ENCODE measurements around the gene DPP7.

DPP7 gene

GRCh38 chr9:137114613-137115393, at the start of gene DPP7:
Gene DPP7 (minus strand): TSS chr9:137114733. CDS start chr9:137114713, 20 bp downstream.
- Histone ChIP-seq H3K27me3 (ENCODE audit: insufficient read depth, low read length) (no peaks in the 10 kb centered on the region), H3K4me3 (ENCODE audit: low read depth, low read length) (peak within 1 kb of the TSS; percentile 76), H3K27ac (ENCODE audit: low read depth, low read length) (no peak within 1 kb of the TSS), H3K79me2 (ENCODE audit: control insufficient read depth, insufficient read depth, low read length, unreplicated experiment) (peaks cover 5% of the 10 kb centered on the region), H3K36me3 (ENCODE audit: insufficient read depth, low read length) (peaks cover 3% of the 10 kb centered on the region; the same call in 1 of the 2 replicates), H3K4me1 (ENCODE audit: control insufficient read depth, insufficient read depth, low read length, unreplicated experiment) (no peaks in the 10 kb centered on the region), H2AFZ (ENCODE audit: low read length, unreplicated experiment) (peak within 1 kb of the TSS; percentile 79)

GRCh38 chr9:137163805-137164204, 49.3 kb upstream of the DPP7 start:
- H3K27me3 ChIP-seq (ENCODE audit: insufficient read depth, low read length): peaks cover 97% of the 10 kb centered on the region
- H3K79me2 ChIP-seq (ENCODE audit: control insufficient read depth, insufficient read depth, low read length, unreplicated experiment): no peaks in the 10 kb centered on the region
- H3K4me3 ChIP-seq (ENCODE audit: low read depth, low read length): no peak overlapping the region
- no peaks in the 10 kb centered on the region for H3K36me3 ChIP-seq (ENCODE audit: insufficient read depth, low read length)
- H3K4me1 ChIP-seq (ENCODE audit: control insufficient read depth, insufficient read depth, low read length, unreplicated experiment): no peaks in the 10 kb centered on the region
- H3K27ac ChIP-seq (ENCODE audit: low read depth, low read length): no peak overlapping the region
- H2AFZ ChIP-seq (ENCODE audit: low read length, unreplicated experiment): no peak overlapping the region

- H3K4me3 ChIP-seq (ENCODE audit: low read depth, low read length): peak overlapping the region; percentile 63
- no peaks in the 10 kb centered on the region for H3K4me1 ChIP-seq (ENCODE audit: control insufficient read depth, insufficient read depth, low read length, unreplicated experiment)
- H3K79me2 ChIP-seq (ENCODE audit: control insufficient read depth, insufficient read depth, low read length, unreplicated experiment): no peaks in the 10 kb centered on the region
- H3K36me3 ChIP-seq (ENCODE audit: insufficient read depth, low read length): no peaks in the 10 kb centered on the region
- no peak overlapping the region for H2AFZ ChIP-seq (ENCODE audit: low read length, unreplicated experiment)
- peaks cover 97% of the 10 kb centered on the region for H3K27me3 ChIP-seq (ENCODE audit: insufficient read depth, low read length)
- no peak overlapping the region for H3K27ac ChIP-seq (ENCODE audit: low read depth, low read length)
These were observed 48.8 kb upstream of the DPP7 start for GRCh38 chr9:137163365-137163715.

- Histone ChIP-seq H2AFZ (ENCODE audit: low read length, unreplicated experiment) (no peak overlapping the region), H3K4me1 (ENCODE audit: control insufficient read depth, insufficient read depth, low read length, unreplicated experiment) (no peaks in the 10 kb centered on the region), H3K27ac (ENCODE audit: low read depth, low read length) (no peak overlapping the region), H3K36me3 (ENCODE audit: insufficient read depth, low read length) (no peaks in the 10 kb centered on the region), H3K79me2 (ENCODE audit: control insufficient read depth, insufficient read depth, low read length, unreplicated experiment) (no peaks in the 10 kb centered on the region), H3K4me3 (ENCODE audit: low read depth, low read length) (peak overlapping the region; percentile 63), H3K27me3 (ENCODE audit: insufficient read depth, low read length) (peaks cover 92% of the 10 kb centered on the region)
These were observed 48.2 kb upstream of the DPP7 start for GRCh38 chr9:137162505-137163364.

GRCh38 chr9:137161558-137162486, 47.3 kb upstream of the DPP7 start:
- peaks cover 88% of the 10 kb centered on the region for H3K27me3 ChIP-seq (ENCODE audit: insufficient read depth, low read length)
- H2AFZ ChIP-seq (ENCODE audit: low read length, unreplicated experiment): no peak overlapping the region
- H3K4me1 ChIP-seq (ENCODE audit: control insufficient read depth, insufficient read depth, low read length, unreplicated experiment): no peaks in the 10 kb centered on the region
- no peaks in the 10 kb centered on the region for H3K36me3 ChIP-seq (ENCODE audit: insufficient read depth, low read length)
- H3K79me2 ChIP-seq (ENCODE audit: control insufficient read depth, insufficient read depth, low read length, unreplicated experiment): no peaks in the 10 kb centered on the region
- no peak overlapping the region for H3K27ac ChIP-seq (ENCODE audit: low read depth, low read length)
- no peak overlapping the region for H3K4me3 ChIP-seq (ENCODE audit: low read depth, low read length)

- H3K36me3 ChIP-seq (ENCODE audit: insufficient read depth, low read length): no peaks in the 10 kb centered on the region
- no peaks in the 10 kb centered on the region for H3K4me1 ChIP-seq (ENCODE audit: control insufficient read depth, insufficient read depth, low read length, unreplicated experiment)
- no peak overlapping the region for H3K27ac ChIP-seq (ENCODE audit: low read depth, low read length)
- no peak overlapping the region for H3K4me3 ChIP-seq (ENCODE audit: low read depth, low read length)
- H2AFZ ChIP-seq (ENCODE audit: low read length, unreplicated experiment): no peak overlapping the region
- no peaks in the 10 kb centered on the region for H3K79me2 ChIP-seq (ENCODE audit: control insufficient read depth, insufficient read depth, low read length, unreplicated experiment)
- peaks cover 88% of the 10 kb centered on the region for H3K27me3 ChIP-seq (ENCODE audit: insufficient read depth, low read length)
These were observed 46.4 kb upstream of the DPP7 start for GRCh38 chr9:137160716-137161557.

GRCh38 chr9:137160054-137160425, 45.5 kb upstream of the DPP7 start:
- Histone ChIP-seq H3K79me2 (ENCODE audit: control insufficient read depth, insufficient read depth, low read length, unreplicated experiment) (no peaks in the 10 kb centered on the region), H3K27me3 (ENCODE audit: insufficient read depth, low read length) (peaks cover 81% of the 10 kb centered on the region), H3K4me3 (ENCODE audit: low read depth, low read length) (no peak overlapping the region), H3K4me1 (ENCODE audit: control insufficient read depth, insufficient read depth, low read length, unreplicated experiment) (no peaks in the 10 kb centered on the region), H2AFZ (ENCODE audit: low read length, unreplicated experiment) (no peak overlapping the region), H3K36me3 (ENCODE audit: insufficient read depth, low read length) (no peaks in the 10 kb centered on the region), H3K27ac (ENCODE audit: low read depth, low read length) (no peak overlapping the region)

GRCh38 chr9:137159105-137160053, 44.8 kb upstream of the DPP7 start:
- Histone ChIP-seq H3K4me3 (ENCODE audit: low read depth, low read length) (no peak overlapping the region), H3K27ac (ENCODE audit: low read depth, low read length) (no peak overlapping the region), H3K27me3 (ENCODE audit: insufficient read depth, low read length) (peaks cover 74% of the 10 kb centered on the region), H2AFZ (ENCODE audit: low read length, unreplicated experiment) (no peak overlapping the region), H3K4me1 (ENCODE audit: control insufficient read depth, insufficient read depth, low read length, unreplicated experiment) (no peaks in the 10 kb centered on the region), H3K79me2 (ENCODE audit: control insufficient read depth, insufficient read depth, low read length, unreplicated experiment) (no peaks in the 10 kb centered on the region), H3K36me3 (ENCODE audit: insufficient read depth, low read length) (no peaks in the 10 kb centered on the region)

GRCh38 chr9:137158625-137159024, 44.1 kb upstream of the DPP7 start:
- no peaks in the 10 kb centered on the region for H3K79me2 ChIP-seq (ENCODE audit: control insufficient read depth, insufficient read depth, low read length, unreplicated experiment)
- H3K4me1 ChIP-seq (ENCODE audit: control insufficient read depth, insufficient read depth, low read length, unreplicated experiment): no peaks in the 10 kb centered on the region
- no peak overlapping the region for H3K4me3 ChIP-seq (ENCODE audit: low read depth, low read length)
- no peak overlapping the region for H2AFZ ChIP-seq (ENCODE audit: low read length, unreplicated experiment)
- no peaks in the 10 kb centered on the region for H3K36me3 ChIP-seq (ENCODE audit: insufficient read depth, low read length)
- H3K27me3 ChIP-seq (ENCODE audit: insufficient read depth, low read length): peaks cover 67% of the 10 kb centered on the region
- no peak overlapping the region for H3K27ac ChIP-seq (ENCODE audit: low read depth, low read length)

Measured in ACC112 (cell line).